ENCODE measurements around the gene PRKN.

The PRKN gene

GRCh38 chr6:161534264-161534873 lies 1193.2 kb downstream of the PRKN start:
- TF ChIP-seq MYC (IDR thresholded peaks at IDR 0.05; ENCODE audit: low read depth, low read length) = no peak
- no peak for TF ChIP-seq CTCF (IDR thresholded peaks at IDR 0.05; ENCODE audit: low read depth, low read length)
- no peak for TF ChIP-seq MAX (IDR thresholded peaks at IDR 0.05; ENCODE audit: low read depth, low read length)
- TF ChIP-seq POLR2A (IDR thresholded peaks at IDR 0.05; ENCODE audit: extremely low read depth, insufficient read length) = no peak
- no peak overlapping the region for H3K4me3 ChIP-seq (ENCODE audit: low read depth, low read length)
- no peak for DNase-seq (ENCODE audit: low read depth)

- no peak overlapping the region for H3K4me3 ChIP-seq (ENCODE audit: low read depth, low read length)
- TF ChIP-seq POLR2A (IDR thresholded peaks at IDR 0.05; ENCODE audit: extremely low read depth, insufficient read length) (no peak), CTCF (IDR thresholded peaks at IDR 0.05; ENCODE audit: low read depth, low read length) (no peak), MYC (IDR thresholded peaks at IDR 0.05; ENCODE audit: low read depth, low read length) (no peak), MAX (IDR thresholded peaks at IDR 0.05; ENCODE audit: low read depth, low read length) (no peak)
- no peak for DNase-seq (ENCODE audit: low read depth)
These were observed 1194.3 kb downstream of the PRKN start for GRCh38 chr6:161533266-161533665.

- H3K4me3 ChIP-seq (ENCODE audit: low read depth, low read length) = no peak overlapping the region
- TF ChIP-seq CTCF (IDR thresholded peaks at IDR 0.05; ENCODE audit: low read depth, low read length) (no peak), MAX (IDR thresholded peaks at IDR 0.05; ENCODE audit: low read depth, low read length) (no peak), MYC (IDR thresholded peaks at IDR 0.05; ENCODE audit: low read depth, low read length) (no peak), POLR2A (IDR thresholded peaks at IDR 0.05; ENCODE audit: extremely low read depth, insufficient read length) (no peak)
- DNase-seq (ENCODE audit: low read depth) = no peak
These were observed 1195.0 kb downstream of the PRKN start for GRCh38 chr6:161532536-161532935.

GRCh38 chr6:161526794-161527193 lies 1200.8 kb downstream of the PRKN start:
- TF ChIP-seq MAX (IDR thresholded peaks at IDR 0.05; ENCODE audit: low read depth, low read length) (no peak), CTCF (IDR thresholded peaks at IDR 0.05; ENCODE audit: low read depth, low read length) (no peak), MYC (IDR thresholded peaks at IDR 0.05; ENCODE audit: low read depth, low read length) (no peak), POLR2A (IDR thresholded peaks at IDR 0.05; ENCODE audit: extremely low read depth, insufficient read length) (no peak)
- no peak for DNase-seq (ENCODE audit: low read depth)
- no peak overlapping the region for H3K4me3 ChIP-seq (ENCODE audit: low read depth, low read length)

GRCh38 chr6:161523362-161523761 lies 1204.2 kb downstream of the PRKN start:
- DNase-seq (ENCODE audit: low read depth) = no peak
- TF ChIP-seq MAX (IDR thresholded peaks at IDR 0.05; ENCODE audit: low read depth, low read length) = no peak
- TF ChIP-seq CTCF (IDR thresholded peaks at IDR 0.05; ENCODE audit: low read depth, low read length) = no peak
- TF ChIP-seq POLR2A (IDR thresholded peaks at IDR 0.05; ENCODE audit: extremely low read depth, insufficient read length) = no peak
- TF ChIP-seq MYC (IDR thresholded peaks at IDR 0.05; ENCODE audit: low read depth, low read length) = no peak
- no peak overlapping the region for H3K4me3 ChIP-seq (ENCODE audit: low read depth, low read length)
